WERI-Rb-1 (cell line): ENCODE measurements around the gene GRAMD1A.

ENCODE experiments used
- DNase-seq: peaks from one replicate; pipeline ENCODE4 v3.0.0-alpha.2; 2020
- H3K27ac ChIP-seq: fragments of 250-450 bp; sonication (Bioruptor Pico); 2 replicates; pipeline ENCODE4 v1.5.1; 2020; ENCODE audit warnings: mild to moderate bottlenecking, moderate library complexity
- H3K27me3 ChIP-seq: fragments of 250-450 bp; sonication (Bioruptor Pico); 2 replicates; pipeline ENCODE4 v1.5.1; 2021; ENCODE audit warnings: mild to moderate bottlenecking, low read depth, moderate library complexity; ENCODE audit not compliant: insufficient read depth, severe bottlenecking
- H3K36me3 ChIP-seq: fragments of 250-450 bp; sonication (Bioruptor Pico); 2 replicates; pipeline ENCODE4 v1.5.1; 2020; ENCODE audit warnings: mild to moderate bottlenecking, moderate library complexity
- H3K4me3 ChIP-seq: 2 replicates; pipeline ENCODE4 v1.5.1; 2011; ENCODE audit warnings: low read depth, mild to moderate bottlenecking, control low read depth, low read length
- H3K9me3 ChIP-seq: fragments of 250-450 bp; sonication (Bioruptor Pico); 2 replicates; pipeline ENCODE4 v1.5.1; 2021; ENCODE audit warnings: mild to moderate bottlenecking, moderate library complexity; ENCODE audit not compliant: severe bottlenecking
- TF ChIP-seq, protein P1 (sequence below): IDR thresholded peaks from 2 replicates; pipeline ENCODE4 v1.5.1; 2011; ENCODE audit warnings: low read depth, mild to moderate bottlenecking, control low read depth, inconsistent platforms, low read length

GRAMD1A gene

DNA sequence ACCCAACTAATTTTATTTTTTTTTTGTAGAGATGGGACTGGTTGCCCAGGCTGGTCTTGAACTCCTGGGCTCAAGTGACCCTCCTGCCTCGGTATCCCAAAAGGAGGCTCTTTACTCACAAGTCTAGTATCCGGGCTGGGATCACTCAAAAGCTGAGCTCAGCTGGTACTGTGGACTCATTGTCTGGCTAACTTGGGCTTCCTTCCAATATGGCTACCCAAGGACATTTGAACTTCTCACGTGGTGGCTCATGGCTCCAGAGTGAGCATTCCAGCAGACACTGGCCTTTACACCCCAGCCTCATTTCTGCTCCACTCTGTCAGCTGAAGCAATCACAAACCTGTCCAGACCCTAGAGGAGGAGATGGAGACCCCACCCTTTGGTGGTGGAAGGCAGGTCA, 70.3 kb downstream of the GRAMD1A start:
- TF ChIP-seq, protein P1, sequence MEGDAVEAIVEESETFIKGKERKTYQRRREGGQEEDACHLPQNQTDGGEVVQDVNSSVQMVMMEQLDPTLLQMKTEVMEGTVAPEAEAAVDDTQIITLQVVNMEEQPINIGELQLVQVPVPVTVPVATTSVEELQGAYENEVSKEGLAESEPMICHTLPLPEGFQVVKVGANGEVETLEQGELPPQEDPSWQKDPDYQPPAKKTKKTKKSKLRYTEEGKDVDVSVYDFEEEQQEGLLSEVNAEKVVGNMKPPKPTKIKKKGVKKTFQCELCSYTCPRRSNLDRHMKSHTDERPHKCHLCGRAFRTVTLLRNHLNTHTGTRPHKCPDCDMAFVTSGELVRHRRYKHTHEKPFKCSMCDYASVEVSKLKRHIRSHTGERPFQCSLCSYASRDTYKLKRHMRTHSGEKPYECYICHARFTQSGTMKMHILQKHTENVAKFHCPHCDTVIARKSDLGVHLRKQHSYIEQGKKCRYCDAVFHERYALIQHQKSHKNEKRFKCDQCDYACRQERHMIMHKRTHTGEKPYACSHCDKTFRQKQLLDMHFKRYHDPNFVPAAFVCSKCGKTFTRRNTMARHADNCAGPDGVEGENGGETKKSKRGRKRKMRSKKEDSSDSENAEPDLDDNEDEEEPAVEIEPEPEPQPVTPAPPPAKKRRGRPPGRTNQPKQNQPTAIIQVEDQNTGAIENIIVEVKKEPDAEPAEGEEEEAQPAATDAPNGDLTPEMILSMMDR: no peak
- DNase-seq: no peak
- no peaks in the 10 kb centered on the region for H3K27me3 ChIP-seq
- no peak overlapping the region for H3K4me3 ChIP-seq
- H3K9me3 ChIP-seq: peaks cover 3% of the 10 kb centered on the region
- H3K27ac ChIP-seq: no peak overlapping the region
- no peaks in the 10 kb centered on the region for H3K36me3 ChIP-seq

GRCh38 chr19:35073516-35073915, 73.4 kb downstream of the GRAMD1A start:
- Histone ChIP-seq H3K4me3 (no peak overlapping the region), H3K36me3 (no peaks in the 10 kb centered on the region), H3K27ac (no peak overlapping the region), H3K9me3 (no peaks in the 10 kb centered on the region), H3K27me3 (no peaks in the 10 kb centered on the region)
- DNase-seq: no peak
- TF ChIP-seq, protein P1: no peak

DNA sequence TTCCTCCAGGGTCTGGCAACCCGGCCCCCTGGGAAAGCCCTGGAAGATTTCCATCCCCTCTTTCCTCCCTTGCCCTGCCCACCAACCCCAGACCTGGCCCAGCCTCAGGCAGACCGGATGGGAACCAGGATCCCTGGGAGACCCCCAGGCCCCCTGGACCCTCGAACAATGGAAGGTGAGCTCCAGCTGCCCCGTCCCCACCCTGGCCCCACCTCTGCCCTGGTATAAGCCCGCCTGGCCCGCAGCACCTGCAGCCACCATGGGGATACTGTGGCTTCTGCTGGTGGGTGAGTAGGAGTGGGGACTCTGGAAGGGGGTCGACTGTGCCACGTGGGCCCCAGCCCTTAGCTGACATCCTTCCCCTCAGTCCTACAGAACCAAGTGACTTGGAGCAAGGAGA, 73.8 kb downstream of the GRAMD1A start:
- TF ChIP-seq, protein P1: no peak
- DNase-seq: no peak

DNA sequence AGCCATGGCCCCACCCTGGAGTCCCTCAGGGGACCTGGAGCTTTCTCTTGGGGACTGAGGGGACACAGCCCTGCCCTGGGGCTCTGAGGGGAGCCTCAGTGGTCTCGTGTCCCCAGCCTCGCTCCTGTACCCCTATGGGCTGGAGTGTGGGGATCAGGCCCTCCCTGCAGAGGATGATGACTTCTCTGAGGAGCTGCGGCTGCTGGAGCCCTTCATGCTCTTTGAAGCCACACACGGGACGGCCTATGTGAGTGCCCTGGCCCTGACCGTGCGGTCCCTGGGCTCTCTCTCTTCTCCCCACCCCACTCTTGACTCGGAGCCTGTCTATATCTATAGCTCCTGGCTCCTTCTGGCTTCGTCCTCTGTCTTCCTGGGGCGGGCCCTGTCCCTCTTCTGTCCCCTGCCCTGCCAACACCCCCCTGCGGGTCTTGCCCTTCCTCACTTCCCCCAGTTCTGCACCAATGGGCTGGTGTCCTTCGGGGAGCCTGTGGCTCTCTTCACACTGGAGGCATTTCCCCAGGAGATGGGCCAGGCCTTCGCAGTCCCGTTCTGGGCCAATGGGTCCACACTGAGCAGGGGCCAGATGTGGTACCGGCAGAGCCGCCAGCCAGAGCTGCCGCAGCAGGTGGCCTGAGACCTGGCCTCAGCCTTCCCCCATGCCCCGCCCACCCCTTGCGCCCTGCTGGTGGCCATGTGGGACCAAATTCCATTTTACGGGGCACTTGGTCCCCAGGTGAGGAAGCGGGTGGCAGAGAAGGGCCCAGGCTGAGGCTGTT, 74.5 kb downstream of the GRAMD1A start:
- Histone ChIP-seq H3K9me3 (no peaks in the 10 kb centered on the region), H3K27ac (no peak overlapping the region), H3K36me3 (no peaks in the 10 kb centered on the region), H3K4me3 (no peak overlapping the region), H3K27me3 (no peaks in the 10 kb centered on the region)
- TF ChIP-seq, protein P1: no peak
- DNase-seq: no peak

More for the DNA sequence above, 73.8 kb downstream of the GRAMD1A start:
- Histone ChIP-seq H3K27me3 (no peaks in the 10 kb centered on the region), H3K27ac (no peak overlapping the region), H3K4me3 (no peak overlapping the region), H3K9me3 (no peaks in the 10 kb centered on the region), H3K36me3 (no peaks in the 10 kb centered on the region)

GRCh38 chr19:35075202-35076025, 75.3 kb downstream of the GRAMD1A start:
- Histone ChIP-seq H3K27me3 (no peaks in the 10 kb centered on the region), H3K36me3 (no peaks in the 10 kb centered on the region), H3K4me3 (no peak overlapping the region), H3K9me3 (no peaks in the 10 kb centered on the region), H3K27ac (no peak overlapping the region)
- DNase-seq: no peak
- TF ChIP-seq, protein P1: no peak
